CD14-positive monocyte (primary cell): Measurements from ENCODE around the gene PIEZO2. TPM values are rescaled to one million over a fixed set of nuclear protein-coding genes. Genes with fewer than 3 reads are reported as not detected.

ENCODE experiments used
- DNase-seq, 3 donors: peaks; one replicate each; pipeline ENCODE4 v3.0.0-alpha.2; 2011 to 2022
- H2AFZ ChIP-seq: 2 replicates; pipeline ENCODE4 v1.6.0; 2012; ENCODE audit warnings: mild to moderate bottlenecking, low read depth, low read length, inconsistent platforms; ENCODE audit not compliant: insufficient read depth, poor library complexity, severe bottlenecking
- H3K27ac ChIP-seq, 2 donors: 1 replicate in 1 of 2; 2 replicates in 1 of 2; pipeline ENCODE4 v1.5.1; 2012 to 2013; ENCODE audit warnings: low read length in 2 of 2, control low read depth in 1 of 2, inconsistent platforms in 1 of 2, low read depth in 1 of 2, mild to moderate bottlenecking in 1 of 2
- H3K27me3 ChIP-seq, 2 donors: one replicate each; pipeline versions ENCODE4 v1.6.0 to v1.6.1; 2011 to 2013; ENCODE audit warnings: low read length in 2 of 2; ENCODE audit not compliant: control insufficient read depth in 2 of 2, insufficient read depth in 2 of 2
- H3K36me3 ChIP-seq, 2 donors: replicated peaks in 1 of 2; 1 replicate in 1 of 2; 2 replicates in 1 of 2; pipeline versions ENCODE4 v1.5.1 to v1.6.1; 2012 to 2013; ENCODE audit warnings: low read length in 2 of 2, control low read depth in 1 of 2, inconsistent platforms in 1 of 2, mild to moderate bottlenecking in 1 of 2; ENCODE audit not compliant: insufficient read depth in 2 of 2, control insufficient read depth in 1 of 2
- H3K4me1 ChIP-seq, 2 donors: 1 replicate in 1 of 2; 2 replicates in 1 of 2; pipeline versions ENCODE4 v1.5.1 to v1.6.1; 2012 to 2013; ENCODE audit warnings: low read length in 2 of 2, control low read depth in 1 of 2, inconsistent platforms in 1 of 2, mild to moderate bottlenecking in 1 of 2, moderate library complexity in 1 of 2; ENCODE audit not compliant: insufficient read depth in 2 of 2, control insufficient read depth in 1 of 2
- H3K4me2 ChIP-seq: replicated peaks from 2 replicates; pipeline ENCODE3; 2012; ENCODE audit warnings: low read length, moderate library complexity, mild to moderate bottlenecking; ENCODE audit not compliant: poor library complexity, severe bottlenecking; ENCODE audit errors: extremely low read depth
- H3K4me3 ChIP-seq, 3 experiments: fragments of 200-600 bp in 1 of 3; sonication (generic) in 1 of 3; replicated peaks in 1 of 3; 1 replicate in 2 of 3; 2 replicates in 1 of 3; pipeline ENCODE4 v1.5.1; 2011 to 2013; ENCODE audit warnings: low read length in 3 of 3, mild to moderate bottlenecking in 3 of 3, control low read depth in 2 of 3, low read depth in 2 of 3, inconsistent platforms in 1 of 3, moderate library complexity in 1 of 3
- H3K79me2 ChIP-seq: 2 replicates; pipeline ENCODE4 v1.6.0; 2012; ENCODE audit warnings: mild to moderate bottlenecking, control low read depth, inconsistent platforms, low read length, moderate library complexity; ENCODE audit not compliant: insufficient read depth
- H3K9ac ChIP-seq: 2 replicates; pipeline ENCODE4 v1.6.0; 2017; ENCODE audit warnings: low read length, mild to moderate bottlenecking; ENCODE audit not compliant: insufficient read depth, poor library complexity, severe bottlenecking
- H3K9me3 ChIP-seq, 2 donors: replicated peaks in 1 of 2; 1 replicate in 1 of 2; 2 replicates in 1 of 2; pipeline versions ENCODE4 v1.5.1 to v1.6.1; 2012 to 2013; ENCODE audit warnings: low read length in 2 of 2, control low read depth in 1 of 2; ENCODE audit not compliant: control insufficient read depth in 1 of 2, insufficient read depth in 1 of 2
- H4K20me1 ChIP-seq: 2 replicates; pipeline ENCODE4 v1.6.0; 2012; ENCODE audit warnings: mild to moderate bottlenecking, low read length, control low read depth, moderate library complexity; ENCODE audit not compliant: insufficient read depth
- H3K27ac Mint-ChIP-seq, 7 donors: one replicate each; pipeline ENCODE4 v1.8.0; 2020; ENCODE audit warnings: mild to moderate bottlenecking in 7 of 7, mixed read lengths in 7 of 7, moderate library complexity in 6 of 7, inconsistent platforms in 2 of 7
- H3K27me3 Mint-ChIP-seq, 3 donors: one replicate each; pipeline ENCODE4 v1.8.0; 2021 to 2022; ENCODE audit warnings: low read depth in 3 of 3, mild to moderate bottlenecking in 3 of 3, mixed read lengths in 3 of 3, moderate library complexity in 3 of 3, inconsistent platforms in 1 of 3
- H3K36me3 Mint-ChIP-seq, 2 donors: one replicate each; pipeline ENCODE4 v1.8.0; 2020; ENCODE audit warnings: mixed read lengths in 2 of 2, inconsistent platforms in 1 of 2, mild to moderate bottlenecking in 1 of 2
- H3K4me1 Mint-ChIP-seq: one replicate; pipeline ENCODE4 v1.8.0; 2020; ENCODE audit warnings: mild to moderate bottlenecking, mixed read lengths
- H3K4me3 Mint-ChIP-seq, 2 donors: one replicate each; pipeline ENCODE4 v1.8.0; 2020; ENCODE audit warnings: mild to moderate bottlenecking in 2 of 2, mixed read lengths in 2 of 2, moderate library complexity in 1 of 2
- H3K9me3 Mint-ChIP-seq, 7 donors: one replicate each; pipeline ENCODE4 v1.8.0; 2020 to 2022; ENCODE audit warnings: mixed read lengths in 7 of 7, mild to moderate bottlenecking in 6 of 7, moderate library complexity in 6 of 7, inconsistent platforms in 2 of 7
- WGBS: methylation state at CpG from one replicate; pipeline ENCODE4 v1.1.5; 2013; ENCODE audit warnings: missing lambda C conversion rate; ENCODE audit not compliant: insufficient coverage; 5-methylcytosine and 5-hydroxymethylcytosine counted together
- intact Hi-C, 2 donors: fragments of 100-400 bp; cut with micrococcal nuclease; formaldehyde crosslinking; loops; one replicate each; pipeline versions ENCODE4 v1.15.0 to v1.15.1; 2023
- polyA plus RNA-seq, 3 donors: library from polyadenylated mRNA; depleted of rRNA in 1 of 3; unstranded in 2 of 3; stranded (reverse) in 1 of 3; fragments of 300-500 nt in 2 of 3; fragments of >200 nt in 1 of 3; fragmentation: Illumina TruSeq in 2 of 3; gene quantifications; 1 replicate in 2 of 3; 2 replicates in 1 of 3; pipeline ENCODE4 v1.2.3, GENCODE V29; 2012 to 2021
- TF ChIP-seq, protein P1 (sequence below): fragments of 200-600 bp; IDR thresholded peaks from one replicate; pipeline ENCODE4 v1.8.0; 2022; ENCODE audit warnings: antibody characterized with exemption, mild to moderate bottlenecking

PIEZO2 gene
- polyA plus RNA-seq, 3 donors, result not detected

DNA sequence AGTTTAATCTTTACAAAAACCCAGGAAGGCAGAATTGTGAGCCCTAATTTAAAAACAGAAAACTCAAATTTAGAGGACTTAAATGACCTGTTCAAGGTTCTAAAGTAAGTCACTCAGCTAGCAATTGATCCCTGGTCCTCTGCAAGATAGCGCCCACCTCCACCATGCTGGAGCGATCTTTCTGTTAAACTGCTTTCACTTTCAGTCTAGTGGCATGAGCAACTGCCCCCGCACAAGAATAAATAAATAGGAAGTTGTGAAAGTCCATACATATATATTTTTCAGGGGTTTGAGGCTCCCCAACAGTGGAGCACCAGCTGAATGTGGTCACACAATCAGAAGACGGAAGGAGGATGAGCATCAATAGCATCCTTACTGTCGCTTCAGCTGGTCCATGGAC lies 405.6 kb downstream of the PIEZO2 start:
- H3K36me3 ChIP-seq, result no peaks in the 10 kb centered on the region
- intact Hi-C loops, result no loop called here
- peak overlapping the region; percentile 28 for H3K9ac ChIP-seq

DNA sequence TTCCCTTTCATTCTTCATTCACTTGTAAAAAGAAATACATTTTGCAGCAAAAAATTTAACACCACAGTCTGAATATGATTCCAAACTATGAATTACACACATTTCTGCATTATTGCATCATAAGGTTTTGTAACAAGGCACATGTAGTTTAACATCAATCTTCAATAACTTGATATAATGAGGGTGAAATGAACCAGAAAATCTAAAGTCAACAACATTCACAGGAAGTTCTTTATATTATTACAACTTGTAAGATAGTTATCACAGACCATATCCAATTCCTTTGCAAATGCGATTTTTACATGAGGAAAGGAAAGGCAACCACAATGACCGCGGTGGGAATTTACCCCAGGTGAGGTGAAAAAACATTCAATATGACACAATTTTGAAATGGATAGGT lies 410.2 kb downstream of the PIEZO2 start:
- no peaks in the 10 kb centered on the region for H3K27me3 Mint-ChIP-seq
- Histone ChIP-seq H3K4me2 (no peak overlapping the region), H3K79me2 (no peaks in the 10 kb centered on the region), H3K36me3 (no peaks in the 10 kb centered on the region), H3K4me3 (no peak overlapping the region), H4K20me1 (no peaks in the 10 kb centered on the region), H3K27me3 (no peaks in the 10 kb centered on the region), H2AFZ (no peak overlapping the region), H3K27ac (no peak overlapping the region), H3K9me3 (no peaks in the 10 kb centered on the region), H3K4me1 (no peaks in the 10 kb centered on the region), H3K9ac (no peak overlapping the region)
- no peak overlapping the region for H3K27ac Mint-ChIP-seq
- no CpG with 5 or more reads among the region's 3 CpGs for WGBS
- no peak for DNase-seq
- TF ChIP-seq, protein P1, sequence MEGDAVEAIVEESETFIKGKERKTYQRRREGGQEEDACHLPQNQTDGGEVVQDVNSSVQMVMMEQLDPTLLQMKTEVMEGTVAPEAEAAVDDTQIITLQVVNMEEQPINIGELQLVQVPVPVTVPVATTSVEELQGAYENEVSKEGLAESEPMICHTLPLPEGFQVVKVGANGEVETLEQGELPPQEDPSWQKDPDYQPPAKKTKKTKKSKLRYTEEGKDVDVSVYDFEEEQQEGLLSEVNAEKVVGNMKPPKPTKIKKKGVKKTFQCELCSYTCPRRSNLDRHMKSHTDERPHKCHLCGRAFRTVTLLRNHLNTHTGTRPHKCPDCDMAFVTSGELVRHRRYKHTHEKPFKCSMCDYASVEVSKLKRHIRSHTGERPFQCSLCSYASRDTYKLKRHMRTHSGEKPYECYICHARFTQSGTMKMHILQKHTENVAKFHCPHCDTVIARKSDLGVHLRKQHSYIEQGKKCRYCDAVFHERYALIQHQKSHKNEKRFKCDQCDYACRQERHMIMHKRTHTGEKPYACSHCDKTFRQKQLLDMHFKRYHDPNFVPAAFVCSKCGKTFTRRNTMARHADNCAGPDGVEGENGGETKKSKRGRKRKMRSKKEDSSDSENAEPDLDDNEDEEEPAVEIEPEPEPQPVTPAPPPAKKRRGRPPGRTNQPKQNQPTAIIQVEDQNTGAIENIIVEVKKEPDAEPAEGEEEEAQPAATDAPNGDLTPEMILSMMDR, result no peak
- H3K4me1 Mint-ChIP-seq, result peaks cover 12% of the 10 kb centered on the region
- no peak overlapping the region for H3K4me3 Mint-ChIP-seq
- no peaks in the 10 kb centered on the region for H3K36me3 Mint-ChIP-seq
- H3K9me3 Mint-ChIP-seq, result peaks cover 0 to 4% (median 0%) of the 10 kb centered on the region in 7 donors
- intact Hi-C loops, result no loop called here

More for the DNA sequence above, 405.6 kb downstream of the PIEZO2 start:
- Histone ChIP-seq H3K4me1 (no peaks in the 10 kb centered on the region), H4K20me1 (no peaks in the 10 kb centered on the region), H3K4me3 (peak overlapping the region in 2 of 3 experiments; percentile 45 to 68), H3K27ac (peak overlapping the region in 1 of 2 donors; percentile 18), H3K4me2 (peak overlapping the region; percentile 58), H3K9me3 (no peaks in the 10 kb centered on the region), H2AFZ (peak overlapping the region; percentile 68), H3K79me2 (no peaks in the 10 kb centered on the region), H3K27me3 (no peaks in the 10 kb centered on the region)
- TF ChIP-seq, protein P1, result no peak
- WGBS, result no CpG with 5 or more reads among the region's 5 CpGs
- H3K4me1 Mint-ChIP-seq, result peaks cover 13% of the 10 kb centered on the region
- no peaks in the 10 kb centered on the region for H3K27me3 Mint-ChIP-seq
- H3K36me3 Mint-ChIP-seq, result no peaks in the 10 kb centered on the region
- peak overlapping the region; percentile 69 to 79 for H3K4me3 Mint-ChIP-seq
- peaks cover 0 to 3% (median 0%) of the 10 kb centered on the region in 7 donors for H3K9me3 Mint-ChIP-seq
- peak overlapping the region in 4 of 7 donors; percentile 4 to 32 (median 22) for H3K27ac Mint-ChIP-seq
- DNase-seq, result peak in 2 of 3 donors; percentile 0 to 3
